GDM1 (cell line): ENCODE measurements around the gene GSE1.

ENCODE experiments used
- DNase-seq: peaks from one replicate; lab custom pipeline; 2025; lab: John Stamatoyannopoulos, UW

GSE1 gene

GRCh38 chr16:85606904-85607303, 6.2 kb upstream of the GSE1 start:
- no peak for DNase-seq

GRCh38 chr16:85607321-85607765, 5.8 kb upstream of the GSE1 start:
- DNase-seq = no peak

- no peak for DNase-seq
These were observed 5.2 kb upstream of the GSE1 start for GRCh38 chr16:85607796-85608514.

- DNase-seq = no peak
These were observed 4.6 kb upstream of the GSE1 start for GRCh38 chr16:85608515-85608885.

GRCh38 chr16:85608887-85609286, 4.2 kb upstream of the GSE1 start:
- DNase-seq = no peak

GRCh38 chr16:85609539-85609938, 3.6 kb upstream of the GSE1 start:
- no peak for DNase-seq

GRCh38 chr16:85610059-85610445, 3.1 kb upstream of the GSE1 start:
- DNase-seq = no peak

- DNase-seq = peak; percentile 61
These were observed 2.5 kb upstream of the GSE1 start for GRCh38 chr16:85610446-85611193.

GRCh38 chr16:85611194-85611443, 2.0 kb upstream of the GSE1 start:
- DNase-seq = no peak

- DNase-seq = peak; percentile 54
These were observed 1.5 kb upstream of the GSE1 start for GRCh38 chr16:85611444-85612190.

GRCh38 chr16:85612191-85612800, 826 bp upstream of the GSE1 start:
- peak; percentile 18 for DNase-seq

GRCh38 chr16:85613604-85614337, 649 bp downstream of the GSE1 start:
- DNase-seq = peak; percentile 32

- no peak for DNase-seq
These were observed 1.4 kb downstream of the GSE1 start for GRCh38 chr16:85614338-85615013.

GRCh38 chr16:85615014-85615851, 2.1 kb downstream of the GSE1 start:
- DNase-seq = no peak

- DNase-seq = peak; percentile 75
These were observed 2.9 kb downstream of the GSE1 start for GRCh38 chr16:85615852-85616606.

- no peak for DNase-seq
These were observed 3.6 kb downstream of the GSE1 start for GRCh38 chr16:85616607-85617321.

- no peak for DNase-seq
These were observed 4.8 kb downstream of the GSE1 start for GRCh38 chr16:85617948-85618347.

GRCh38 chr16:85618521-85618920, 5.4 kb downstream of the GSE1 start:
- DNase-seq = no peak
